GM18873 (cell line): ENCODE measurements around the gene BRD7.

Experiments used
- ATAC-seq: cut with Tn5 transposase; IDR thresholded peaks from one replicate; pipeline ENCODE4 v1.9.1; 2021; ENCODE audit warnings: mild to moderate bottlenecking, moderate library complexity, moderate number of reproducible peaks; ENCODE audit not compliant: unreplicated experiment, low FRiP score

Gene BRD7

GRCh38 chr16:50276801-50277555, 91.8 kb downstream of the BRD7 start:
- no peak for ATAC-seq

GRCh38 chr16:50276326-50276640, 92.5 kb downstream of the BRD7 start:
- ATAC-seq, result no peak

- ATAC-seq, result no peak
These were observed 93.1 kb downstream of the BRD7 start for GRCh38 chr16:50275428-50276325.

GRCh38 chr16:50275098-50275415, 93.7 kb downstream of the BRD7 start:
- ATAC-seq, result no peak

GRCh38 chr16:50274326-50275097, 94.3 kb downstream of the BRD7 start:
- no peak for ATAC-seq

GRCh38 chr16:50273888-50274325, 94.9 kb downstream of the BRD7 start:
- no peak for ATAC-seq

GRCh38 chr16:50273382-50273690, 95.5 kb downstream of the BRD7 start:
- no peak for ATAC-seq

- ATAC-seq, result no peak
These were observed 96.0 kb downstream of the BRD7 start for GRCh38 chr16:50272687-50273381.

GRCh38 chr16:50272111-50272571, 96.6 kb downstream of the BRD7 start:
- no peak for ATAC-seq

- no peak for ATAC-seq
These were observed 97.4 kb downstream of the BRD7 start for GRCh38 chr16:50271148-50272041.

GRCh38 chr16:50270510-50271147, 98.2 kb downstream of the BRD7 start:
- no peak for ATAC-seq

GRCh38 chr16:50269769-50270509, 98.8 kb downstream of the BRD7 start:
- no peak for ATAC-seq

- no peak for ATAC-seq
These were observed 99.6 kb downstream of the BRD7 start for GRCh38 chr16:50269061-50269705.

- ATAC-seq, result no peak
These were observed 100.4 kb downstream of the BRD7 start for GRCh38 chr16:50268352-50268751.

GRCh38 chr16:50267651-50268050, 101.1 kb downstream of the BRD7 start:
- ATAC-seq, result no peak

- no peak for ATAC-seq
These were observed 101.6 kb downstream of the BRD7 start for GRCh38 chr16:50267151-50267631.

GRCh38 chr16:50266337-50267091, 102.3 kb downstream of the BRD7 start, which contains the start of gene ADCY7:
Gene ADCY7 (plus strand): TSS chr16:50266551. CDS start chr16:50288180, 21,629 bp downstream.
- ATAC-seq, result peak; percentile 67
